ENCODE measurements around the gene AP2M1.

DNA sequence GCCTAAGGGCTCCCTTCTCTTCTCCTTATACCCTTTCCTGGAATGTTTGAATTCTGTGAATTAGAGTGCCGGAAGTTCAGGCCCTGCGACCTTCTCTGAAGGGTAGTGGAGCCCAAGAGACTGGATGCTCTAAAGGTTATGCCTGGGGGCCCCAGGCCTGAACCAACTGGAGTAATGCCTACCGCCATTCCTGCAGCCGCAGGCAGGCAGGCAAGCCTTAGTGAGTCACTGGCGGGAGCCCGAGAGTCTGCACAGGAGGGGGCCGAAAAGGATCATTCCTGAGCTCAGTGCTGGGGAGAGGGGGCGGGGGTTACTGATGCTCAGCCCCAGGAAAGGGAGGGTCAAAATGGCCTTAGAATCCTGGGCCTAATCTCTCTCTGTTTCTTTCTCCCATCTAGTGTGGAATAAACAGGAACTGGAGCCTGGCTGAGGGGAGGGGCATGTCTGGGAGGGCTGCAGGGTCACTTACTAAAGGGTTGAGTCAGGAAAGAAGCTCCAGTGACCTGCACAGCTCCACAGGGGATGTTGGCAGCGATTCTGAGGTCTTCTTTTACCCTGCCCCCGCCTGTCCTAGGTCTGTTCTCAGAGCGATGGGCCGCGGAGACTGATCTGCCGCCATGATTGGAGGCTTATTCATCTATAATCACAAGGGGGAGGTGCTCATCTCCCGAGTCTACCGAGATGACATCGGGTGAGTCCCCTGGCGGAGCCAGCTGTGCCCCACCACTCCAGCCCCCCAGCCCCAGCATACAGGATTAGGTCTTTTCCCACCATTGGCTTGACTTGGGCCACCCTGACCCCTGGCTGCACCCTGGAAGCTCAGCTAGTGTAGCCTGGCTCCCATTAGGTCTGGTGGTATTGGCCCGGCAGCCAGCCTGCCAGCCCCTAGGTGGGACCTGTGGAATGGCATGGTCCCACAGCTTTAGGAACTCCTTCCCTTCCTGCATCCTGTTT, 2.0 kb downstream of the AP2M1 start:
- TF ChIP-seq, protein P1, sequence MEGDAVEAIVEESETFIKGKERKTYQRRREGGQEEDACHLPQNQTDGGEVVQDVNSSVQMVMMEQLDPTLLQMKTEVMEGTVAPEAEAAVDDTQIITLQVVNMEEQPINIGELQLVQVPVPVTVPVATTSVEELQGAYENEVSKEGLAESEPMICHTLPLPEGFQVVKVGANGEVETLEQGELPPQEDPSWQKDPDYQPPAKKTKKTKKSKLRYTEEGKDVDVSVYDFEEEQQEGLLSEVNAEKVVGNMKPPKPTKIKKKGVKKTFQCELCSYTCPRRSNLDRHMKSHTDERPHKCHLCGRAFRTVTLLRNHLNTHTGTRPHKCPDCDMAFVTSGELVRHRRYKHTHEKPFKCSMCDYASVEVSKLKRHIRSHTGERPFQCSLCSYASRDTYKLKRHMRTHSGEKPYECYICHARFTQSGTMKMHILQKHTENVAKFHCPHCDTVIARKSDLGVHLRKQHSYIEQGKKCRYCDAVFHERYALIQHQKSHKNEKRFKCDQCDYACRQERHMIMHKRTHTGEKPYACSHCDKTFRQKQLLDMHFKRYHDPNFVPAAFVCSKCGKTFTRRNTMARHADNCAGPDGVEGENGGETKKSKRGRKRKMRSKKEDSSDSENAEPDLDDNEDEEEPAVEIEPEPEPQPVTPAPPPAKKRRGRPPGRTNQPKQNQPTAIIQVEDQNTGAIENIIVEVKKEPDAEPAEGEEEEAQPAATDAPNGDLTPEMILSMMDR (IDR thresholded peaks at IDR 0.05): no peak
- no peak for TF ChIP-seq POLR2A (IDR thresholded peaks at IDR 0.05)
- no peak for TF ChIP-seq EP300 (IDR thresholded peaks at IDR 0.05)

Data from sigmoid colon (tissue), 4 donors.